Activated CD8-positive, alpha-beta memory T cell treated with anti-CD3 and anti-CD28 coated beads for 4 hours (primary cell): ENCODE measurements around the gene PRPF31.
A peak's percentile ranks its signal among the peaks of the same experiment; 100 is the strongest.

Source experiments
- DNase-seq, 2 donors: peaks; one replicate each; pipeline ENCODE4 v3.0.0-alpha.2; 2020; ENCODE audit warnings: low read depth in 2 of 2

Gene PRPF31

GRCh38 chr19:54108496-54108895 lies 7.1 kb upstream of the PRPF31 start:
- DNase-seq: no peak

- no peak for DNase-seq
Observed at GRCh38 chr19:54109651-54110050, 5.9 kb upstream of the PRPF31 start.

GRCh38 chr19:54114340-54115108 lies 1.0 kb upstream of the PRPF31 start:
- DNase-seq: no peak

- DNase-seq: no peak
Observed at GRCh38 chr19:54121259-54121658, 5.7 kb downstream of the PRPF31 start.

- DNase-seq: no peak
Observed at GRCh38 chr19:54123682-54124081, 8.1 kb downstream of the PRPF31 start.

GRCh38 chr19:54124393-54124792 lies 8.8 kb downstream of the PRPF31 start:
- no peak for DNase-seq

GRCh38 chr19:54125713-54126112 lies 10.2 kb downstream of the PRPF31 start:
- no peak for DNase-seq

- DNase-seq: no peak
Observed at GRCh38 chr19:54127688-54128440, 12.3 kb downstream of the PRPF31 start.

- DNase-seq: no peak
Observed at GRCh38 chr19:54128441-54128725, 12.8 kb downstream of the PRPF31 start.

GRCh38 chr19:54128796-54129616 lies 13.5 kb downstream of the PRPF31 start:
- no peak for DNase-seq

GRCh38 chr19:54129617-54129996 lies 14.1 kb downstream of the PRPF31 start:
- no peak for DNase-seq

GRCh38 chr19:54133312-54133956 lies 17.9 kb downstream of the PRPF31 start:
- no peak for DNase-seq

- no peak for DNase-seq
Observed at GRCh38 chr19:54133957-54134590, 18.5 kb downstream of the PRPF31 start.

GRCh38 chr19:54136086-54136863 lies 20.7 kb downstream of the PRPF31 start:
- DNase-seq: no peak

GRCh38 chr19:54136864-54137698 lies 21.5 kb downstream of the PRPF31 start:
- peak; percentile 97 to 99 for DNase-seq

- no peak for DNase-seq
Observed at GRCh38 chr19:54137699-54138488, 22.3 kb downstream of the PRPF31 start, which contains the start of gene CNOT3. Gene CNOT3 (plus strand): TSS chr19:54137762. CDS start chr19:54142979, 5,217 bp downstream.

- no peak for DNase-seq
Observed at GRCh38 chr19:54138489-54139256, 23.1 kb downstream of the PRPF31 start.

- no peak for DNase-seq
Observed at GRCh38 chr19:54141356-54141755, 25.8 kb downstream of the PRPF31 start.
